Lower leg skin (tissue), 4 donors: ENCODE data around the gene PPP1R13B. TPM values are rescaled to one million over a fixed set of nuclear protein-coding genes. Genes with fewer than 3 reads are reported as not detected.
A peak's percentile ranks its signal among the peaks of the same experiment; 100 is the strongest.

Source experiments
- DNase-seq, 2 donors: peaks; one replicate each; pipeline ENCODE4 v3.0.0-alpha.2; 2019; ENCODE audit warnings: low spot score in 2 of 2
- H3K4me3 ChIP-seq: fragments of 200-600 bp; sonication (generic); 2 replicates; pipeline ENCODE4 v1.5.1; 2017; ENCODE audit warnings: mild to moderate bottlenecking, low read depth; ENCODE audit not compliant: poor library complexity, severe bottlenecking
- CTCF ChIP-seq, 3 donors: fragments of 450-650 bp; IDR thresholded peaks; one replicate each; pipeline ENCODE4 v1.5.1; 2016; ENCODE audit warnings: antibody characterized with exemption in 3 of 3, mild to moderate bottlenecking in 3 of 3, moderate library complexity in 2 of 3
- POLR2A ChIP-seq, 2 donors: fragments of 450-650 bp; IDR thresholded peaks; one replicate each; pipeline ENCODE4 v1.6.1; 2016 to 2017; ENCODE audit warnings: antibody characterized with exemption in 2 of 2, mild to moderate bottlenecking in 1 of 2, moderate library complexity in 1 of 2
- WGBS, 2 donors: methylation state at CpG; one replicate each; pipeline ENCODE4 v1.1.5; 2018; 5-methylcytosine and 5-hydroxymethylcytosine counted together
- intact Hi-C: fragments of 100-400 bp; cut with DNase I; formaldehyde crosslinking; loops from one replicate; pipeline ENCODE4 v1.15.0; 2023; ENCODE audit warnings: low total_unique reads
- total RNA-seq, 4 donors: library from RNA; depleted of rRNA; stranded (reverse); fragments of >200 nt; gene quantifications; one replicate each; pipeline ENCODE4 v1.1.0, GENCODE V29; 2016

PPP1R13B gene
- total RNA-seq, 4 donors from 2014 or later = 28.9 to 55.8 (median 41.5) TPM

DNA sequence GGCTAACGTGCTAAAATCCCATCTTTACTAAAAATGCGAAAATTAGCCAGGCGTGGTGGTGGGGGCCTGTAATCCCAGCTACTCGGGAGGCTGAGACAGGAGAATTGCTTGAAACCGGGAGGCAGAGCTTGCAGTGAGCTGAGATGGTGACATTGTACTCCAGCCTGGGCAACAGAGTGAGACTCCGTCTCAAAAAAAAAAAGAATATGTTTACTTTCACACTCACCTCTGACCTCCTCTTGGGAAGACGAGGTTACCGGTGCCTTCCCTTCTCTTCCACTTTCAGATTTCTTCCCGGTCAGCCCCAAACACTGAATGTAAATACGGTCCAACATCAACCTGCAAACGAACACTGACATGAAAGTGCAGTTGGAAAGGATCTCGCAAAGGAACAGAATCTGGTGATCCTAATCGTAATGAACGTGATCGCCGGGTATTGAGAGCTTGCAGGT lies 31.8 kb upstream of the PPP1R13B start:
- 87 to 88% methylated on average over 16 of the region's 16 CpGs for WGBS, 2 donors
- intact Hi-C loops = no loop called here
- no peak for DNase-seq
- H3K4me3 ChIP-seq = no peak overlapping the region
- TF ChIP-seq POLR2A (IDR thresholded peaks at IDR 0.05) (no peak), CTCF (IDR thresholded peaks at IDR 0.05) (no peak)

- DNase-seq = no peak
- no peak overlapping the region for H3K4me3 ChIP-seq
- WGBS, 2 donors = 92% methylated on average over 11 of the region's 11 CpGs
- intact Hi-C loops = no loop called here
- TF ChIP-seq CTCF (IDR thresholded peaks at IDR 0.05) = no peak
- TF ChIP-seq POLR2A (IDR thresholded peaks at IDR 0.05) = no peak
Measured at GRCh38 chr14:103878180-103878579, 30.8 kb upstream of the PPP1R13B start.

GRCh38 chr14:103875010-103875409 lies 27.6 kb upstream of the PPP1R13B start:
- no peak for DNase-seq
- H3K4me3 ChIP-seq = no peak overlapping the region
- 95 to 97% methylated on average over 5 of the region's 5 CpGs for WGBS, 2 donors
- intact Hi-C loops = no loop called here
- TF ChIP-seq POLR2A (IDR thresholded peaks at IDR 0.05) (no peak), CTCF (IDR thresholded peaks at IDR 0.05) (no peak)

DNA sequence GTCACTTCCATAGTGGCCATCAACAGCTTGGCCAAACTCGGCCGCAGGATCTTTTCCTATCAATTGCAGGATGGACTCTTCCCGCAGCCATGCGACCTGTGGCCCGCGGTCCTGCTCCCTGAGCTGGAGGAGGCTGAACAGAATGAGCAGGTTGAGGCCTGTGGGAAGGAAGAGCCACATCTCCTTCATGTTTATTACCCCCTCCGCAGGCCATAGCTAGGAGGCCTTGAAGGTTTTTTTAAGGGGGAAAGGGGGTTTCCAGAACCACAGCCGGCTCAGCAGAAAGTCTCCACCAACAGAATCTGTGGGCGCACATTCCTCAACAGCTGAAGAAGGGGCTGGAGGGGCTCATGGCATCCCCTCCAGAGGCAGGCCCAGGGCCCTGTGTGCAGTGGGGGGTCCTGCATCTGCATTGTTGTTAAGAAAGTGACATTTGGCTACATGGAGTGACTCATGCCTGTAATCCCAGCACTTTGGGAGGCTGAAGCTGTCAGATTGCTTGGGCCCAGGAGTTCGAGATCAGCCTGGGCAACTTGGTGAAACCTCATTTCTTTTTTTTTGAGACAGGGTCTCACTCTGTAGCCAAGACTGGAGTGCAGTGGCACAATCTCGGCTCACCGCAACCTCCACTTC lies 25.2 kb upstream of the PPP1R13B start:
- no peak for TF ChIP-seq CTCF (IDR thresholded peaks at IDR 0.05)
- TF ChIP-seq POLR2A (IDR thresholded peaks at IDR 0.05) = no peak
- WGBS, 2 donors = 58 to 61% methylated on average over 12 of the region's 12 CpGs
- intact Hi-C loops = no loop called here
- no peak overlapping the region for H3K4me3 ChIP-seq
- no peak for DNase-seq

GRCh38 chr14:103871596-103872480 lies 24.5 kb upstream of the PPP1R13B start:
- DNase-seq = no peak
- intact Hi-C loops = no loop called here
- TF ChIP-seq CTCF (IDR thresholded peaks at IDR 0.05) = no peak
- TF ChIP-seq POLR2A (IDR thresholded peaks at IDR 0.05) = no peak
- H3K4me3 ChIP-seq = peak overlapping the region; percentile 19
- 12 to 15% methylated on average over 44 to 49 of the region's 53 CpGs for WGBS, 2 donors
